Uterus (tissue), 4 donors: ENCODE data around the gene FAM83D. TPM values are rescaled to one million over a fixed set of nuclear protein-coding genes. Genes with fewer than 3 reads are reported as not detected.

Source experiments
- DNase-seq, 2 donors: peaks; one replicate each; pipeline ENCODE4 v3.0.0-alpha.2; 2019 to 2020
- H3K27ac ChIP-seq, 2 donors: fragments of 200-600 bp; sonication (generic); 1 replicate in 1 of 2; 2 replicates in 1 of 2; pipeline ENCODE4 v1.5.1; 2016 to 2018
- H3K27me3 ChIP-seq, 2 donors: fragments of 200-600 bp; sonication (generic); one replicate each; pipeline ENCODE4 v1.5.1; 2018 to 2019; ENCODE audit warnings: control low read depth in 1 of 2
- H3K36me3 ChIP-seq, 2 donors: fragments of 200-600 bp; sonication (generic); one replicate each; pipeline ENCODE4 v1.5.1; 2019; ENCODE audit warnings: control low read depth in 1 of 2
- H3K4me1 ChIP-seq, 2 donors: fragments of 200-600 bp; sonication (generic); one replicate each; pipeline ENCODE4 v1.5.1; 2018 to 2019; ENCODE audit warnings: control low read depth in 1 of 2
- H3K4me3 ChIP-seq, 2 donors: fragments of 200-600 bp; sonication (generic); 1 replicate in 1 of 2; 2 replicates in 1 of 2; pipeline ENCODE4 v1.5.1; 2018 to 2019; ENCODE audit warnings: mild to moderate bottlenecking in 1 of 2
- H3K9me3 ChIP-seq, 2 donors: fragments of 200-600 bp; sonication (generic); one replicate each; pipeline ENCODE4 v1.5.1; 2019; ENCODE audit warnings: control low read depth in 1 of 2
- POLR2A ChIP-seq, 2 donors: fragments of 450-650 bp; IDR thresholded peaks; one replicate each; pipeline ENCODE4 v1.6.1; 2016; ENCODE audit warnings: antibody characterized with exemption in 2 of 2, mild to moderate bottlenecking in 1 of 2, moderate library complexity in 1 of 2
- intact Hi-C: fragments of 100-400 bp; cut with DNase I; formaldehyde crosslinking; loops from one replicate; pipeline ENCODE4 v1.15.1; 2023; ENCODE audit warnings: low total_unique reads
- total RNA-seq, 4 donors: library from RNA; depleted of rRNA in 3 of 4; stranded (reverse); fragments of >200 nt in 3 of 4; gene quantifications; one replicate each; pipeline versions ENCODE4 v1.1.0 to v1.2.4, GENCODE V29; 2014 to 2023
- TF ChIP-seq, protein P1 (sequence below), 4 experiments: fragments of 200-600 bp in 2 of 4; fragments of 450-650 bp in 2 of 4; sonication (generic) in 2 of 4; IDR thresholded peaks; one replicate each; pipeline ENCODE4 v1.5.1; 2016 to 2019; ENCODE audit warnings: antibody characterized with exemption in 4 of 4, mild to moderate bottlenecking in 2 of 4, moderate library complexity in 1 of 4
- donor health status: DM: yes; HTN: yes; CAD: no.

Gene FAM83D
- total RNA-seq, 4 donors from 2014 or later = 0.61 to 15.1 TPM; not detected in 2

- Histone ChIP-seq H3K27ac (no peak overlapping the region), H3K9me3 (no peaks in the 10 kb centered on the region), H3K27me3 (no peaks in the 10 kb centered on the region), H3K4me3 (no peak overlapping the region), H3K4me1 (no peaks in the 10 kb centered on the region), H3K36me3 (no peaks in the 10 kb centered on the region)
- no peak for TF ChIP-seq POLR2A (IDR thresholded peaks at IDR 0.05)
- TF ChIP-seq, protein P1, sequence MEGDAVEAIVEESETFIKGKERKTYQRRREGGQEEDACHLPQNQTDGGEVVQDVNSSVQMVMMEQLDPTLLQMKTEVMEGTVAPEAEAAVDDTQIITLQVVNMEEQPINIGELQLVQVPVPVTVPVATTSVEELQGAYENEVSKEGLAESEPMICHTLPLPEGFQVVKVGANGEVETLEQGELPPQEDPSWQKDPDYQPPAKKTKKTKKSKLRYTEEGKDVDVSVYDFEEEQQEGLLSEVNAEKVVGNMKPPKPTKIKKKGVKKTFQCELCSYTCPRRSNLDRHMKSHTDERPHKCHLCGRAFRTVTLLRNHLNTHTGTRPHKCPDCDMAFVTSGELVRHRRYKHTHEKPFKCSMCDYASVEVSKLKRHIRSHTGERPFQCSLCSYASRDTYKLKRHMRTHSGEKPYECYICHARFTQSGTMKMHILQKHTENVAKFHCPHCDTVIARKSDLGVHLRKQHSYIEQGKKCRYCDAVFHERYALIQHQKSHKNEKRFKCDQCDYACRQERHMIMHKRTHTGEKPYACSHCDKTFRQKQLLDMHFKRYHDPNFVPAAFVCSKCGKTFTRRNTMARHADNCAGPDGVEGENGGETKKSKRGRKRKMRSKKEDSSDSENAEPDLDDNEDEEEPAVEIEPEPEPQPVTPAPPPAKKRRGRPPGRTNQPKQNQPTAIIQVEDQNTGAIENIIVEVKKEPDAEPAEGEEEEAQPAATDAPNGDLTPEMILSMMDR (IDR thresholded peaks at IDR 0.05) = no peak
- intact Hi-C loops = no loop called here
- DNase-seq = no peak
Observed at GRCh38 chr20:38903335-38903734, 22.9 kb upstream of the FAM83D start.

- Histone ChIP-seq H3K36me3 (no peaks in the 10 kb centered on the region), H3K4me1 (no peaks in the 10 kb centered on the region), H3K4me3 (no peak overlapping the region), H3K27ac (no peak overlapping the region), H3K27me3 (no peaks in the 10 kb centered on the region), H3K9me3 (no peaks in the 10 kb centered on the region)
- intact Hi-C loops = no loop called here
- DNase-seq = no peak
- TF ChIP-seq POLR2A (IDR thresholded peaks at IDR 0.05) = no peak
- TF ChIP-seq, protein P1 (IDR thresholded peaks at IDR 0.05) = no peak
Observed at GRCh38 chr20:38905375-38905774, 20.8 kb upstream of the FAM83D start.

GRCh38 chr20:38907918-38908677 is 18.1 kb upstream of the FAM83D start:
- H3K27ac ChIP-seq = no peak overlapping the region

DNA sequence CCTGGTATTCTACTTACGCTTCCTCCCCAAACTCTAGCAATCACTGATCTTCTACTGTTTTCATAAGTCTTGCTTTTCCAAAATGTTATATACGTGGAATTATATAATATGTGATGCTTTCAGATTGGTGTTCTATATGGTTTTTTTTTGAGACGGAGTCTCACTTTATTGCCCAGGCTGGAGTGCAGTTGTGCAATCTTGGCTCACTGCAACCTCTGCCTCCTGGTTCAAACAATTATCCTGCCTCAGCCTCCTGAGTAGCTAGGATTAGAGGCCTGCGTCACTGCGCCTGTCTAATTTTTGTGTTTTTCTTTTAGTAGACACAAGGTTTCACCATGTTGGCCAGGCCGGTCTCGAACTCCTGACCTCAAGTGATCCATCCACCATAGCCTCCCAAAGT is 10.9 kb upstream of the FAM83D start:
- DNase-seq = no peak
- no peaks in the 10 kb centered on the region for H3K36me3 ChIP-seq
- H3K4me1 ChIP-seq = no peaks in the 10 kb centered on the region
- H3K9me3 ChIP-seq = no peaks in the 10 kb centered on the region
- H3K27ac ChIP-seq = no peak overlapping the region
- H3K4me3 ChIP-seq = no peak overlapping the region
- no peaks in the 10 kb centered on the region for H3K27me3 ChIP-seq
- TF ChIP-seq, protein P1 (IDR thresholded peaks at IDR 0.05) = no peak
- intact Hi-C loops = no loop called here

More at GRCh38 chr20:38907918-38908677, 18.1 kb upstream of the FAM83D start:
- Histone ChIP-seq H3K27me3 (no peaks in the 10 kb centered on the region), H3K4me1 (no peaks in the 10 kb centered on the region), H3K4me3 (no peak overlapping the region), H3K9me3 (no peaks in the 10 kb centered on the region), H3K36me3 (no peaks in the 10 kb centered on the region)
- no peak for TF ChIP-seq POLR2A (IDR thresholded peaks at IDR 0.05)
- TF ChIP-seq, protein P1 (IDR thresholded peaks at IDR 0.05) = no peak
- intact Hi-C loops = no loop called here
- DNase-seq = no peak

GRCh38 chr20:38917657-38918056 is 8.6 kb upstream of the FAM83D start:
- no peak overlapping the region for H3K27ac ChIP-seq
- no peaks in the 10 kb centered on the region for H3K27me3 ChIP-seq
- no peak for DNase-seq
- no peaks in the 10 kb centered on the region for H3K4me1 ChIP-seq
- no peaks in the 10 kb centered on the region for H3K9me3 ChIP-seq
- TF ChIP-seq, protein P1 (IDR thresholded peaks at IDR 0.05) = no peak
- intact Hi-C loops = no loop called here
- H3K36me3 ChIP-seq = no peaks in the 10 kb centered on the region
- no peak overlapping the region for H3K4me3 ChIP-seq
